SK-N-SH (cell line): ENCODE data around the gene FAM209A. TPM values are rescaled to one million over a fixed set of nuclear protein-coding genes. Genes with fewer than 3 reads are reported as not detected.

Source experiments
- CTCF ChIA-PET: fragments of 300-600, 350-600 bp; formaldehyde crosslinking; extraction: SDS; loops from one replicate; lab custom pipeline; 2021; lab: Yijun Ruan, JAX
- POLR2A ChIA-PET: fragments of 350-600 bp; sonication (Branson Sonifier 250); formaldehyde crosslinking; extraction: SDS; loops from one replicate; lab custom pipeline; 2020; ENCODE audit warnings: antibody characterized with exemption, inconsistent platforms; lab: Yijun Ruan, JAX
- DNase-seq: peaks from one replicate; pipeline ENCODE4 v3.0.0; 2012
- H2AFZ ChIP-seq: fragments of 200-600 bp; sonication (generic); 2 replicates; pipeline ENCODE4 v1.8.1; 2016; ENCODE audit warnings: antibody characterized with exemption, mild to moderate bottlenecking, low read depth
- H3F3A ChIP-seq: fragments of 200-600 bp; sonication (generic); replicated peaks from 2 replicates; pipeline ENCODE3; 2016; ENCODE audit warnings: antibody characterized with exemption, mild to moderate bottlenecking; ENCODE audit not compliant: insufficient read depth
- H3K27ac ChIP-seq, 2 experiments: fragments of 200-500 bp in 1 of 2; fragments of 200-600 bp in 1 of 2; sonication (Bioruptor generic) in 1 of 2; sonication (generic), shearing (Covaris generic) in 1 of 2; 2 replicates each; pipeline versions ENCODE4 v1.5.1 to v1.6.1; 2014 to 2016; ENCODE audit warnings: low read depth in 2 of 2, inconsistent platforms in 1 of 2, low read length in 1 of 2, mild to moderate bottlenecking in 1 of 2, mixed read lengths in 1 of 2
- H3K27me3 ChIP-seq: fragments of 200-600 bp; sonication (generic), shearing (Covaris generic); 2 replicates; pipeline ENCODE4 v1.6.1; 2016; ENCODE audit warnings: mixed run types; ENCODE audit not compliant: insufficient read depth
- H3K36me3 ChIP-seq, 2 experiments: fragments of 200-500 bp in 1 of 2; fragments of 200-600 bp in 1 of 2; sonication (Bioruptor generic) in 1 of 2; sonication (generic) in 1 of 2; replicated peaks in 1 of 2; 2 replicates each; pipeline versions ENCODE3 to v1.5.1; 2014 to 2016; ENCODE audit warnings: low read length in 1 of 2, mild to moderate bottlenecking in 1 of 2; ENCODE audit not compliant: insufficient read depth in 2 of 2, control insufficient read depth in 1 of 2
- H3K4me1 ChIP-seq, 2 experiments: fragments of 200-500 bp in 1 of 2; fragments of 200-600 bp in 1 of 2; sonication (Bioruptor generic) in 1 of 2; sonication (generic), shearing (Covaris generic) in 1 of 2; 2 replicates each; pipeline versions ENCODE4 v1.5.1 to v1.6.1; 2014 to 2016; ENCODE audit warnings: low read depth in 1 of 2, low read length in 1 of 2, mixed run types in 1 of 2; ENCODE audit not compliant: insufficient read depth in 2 of 2, control insufficient read depth in 1 of 2
- H3K4me2 ChIP-seq: fragments of 200-600 bp; sonication (generic), shearing (Covaris generic); 2 replicates; pipeline ENCODE4 v1.6.1; 2017; ENCODE audit warnings: mixed run types
- H3K4me3 ChIP-seq, 2 experiments: fragments of 200-500 bp in 1 of 2; fragments of 200-600 bp in 1 of 2; sonication (Bioruptor generic) in 1 of 2; sonication (generic), shearing (Covaris generic) in 1 of 2; 2 replicates each; pipeline versions ENCODE4 v1.5.1 to v1.8.1; 2014 to 2016; ENCODE audit warnings: low read depth in 2 of 2, inconsistent platforms in 1 of 2, low read length in 1 of 2, mild to moderate bottlenecking in 1 of 2, mixed read lengths in 1 of 2, moderate library complexity in 1 of 2
- H3K79me2 ChIP-seq: fragments of 200-600 bp; sonication (generic); 2 replicates; pipeline ENCODE4 v1.8.1; 2017; ENCODE audit warnings: mild to moderate bottlenecking; ENCODE audit not compliant: insufficient read depth
- H3K9ac ChIP-seq: fragments of 200-600 bp; sonication (generic); 2 replicates; pipeline ENCODE4 v1.6.1; 2017; ENCODE audit warnings: mixed run types
- H3K9me2 ChIP-seq: fragments of 200-600 bp; sonication (generic); 2 replicates; pipeline ENCODE4 v1.6.1; 2017; ENCODE audit warnings: mixed run types
- H3K9me3 ChIP-seq: fragments of 200-600 bp; sonication (generic); 2 replicates; pipeline ENCODE4 v1.6.1; 2017; ENCODE audit warnings: mixed run types, mild to moderate bottlenecking, moderate library complexity
- H4K20me1 ChIP-seq: fragments of 200-600 bp; sonication (generic); 2 replicates; pipeline ENCODE4 v1.6.1; 2017; ENCODE audit warnings: mild to moderate bottlenecking, mixed run types; ENCODE audit not compliant: insufficient read depth
- CHD2 ChIP-seq: fragments of 150-350 bp; IDR thresholded peaks from 2 replicates; pipeline ENCODE4 v1.6.1; 2018; ENCODE audit warnings: low read length; ENCODE audit not compliant: partially characterized antibody
- EP300 ChIP-seq, 2 experiments: IDR thresholded peaks; 2 replicates each; pipeline versions ENCODE4 v1.4.0 to v1.6.1; 2012; ENCODE audit warnings: borderline replicate concordance in 1 of 2, low read depth in 1 of 2, low read length in 1 of 2
- EZH2phosphoT487 ChIP-seq: fragments of 200-600 bp; sonication (generic); IDR thresholded peaks from 2 replicates; pipeline ENCODE4 v1.6.1; 2017; ENCODE audit warnings: low read depth, mixed run types, mild to moderate bottlenecking, antibody characterized with exemption, moderate library complexity, borderline replicate concordance
- FOSL2 ChIP-seq: IDR thresholded peaks from 2 replicates; pipeline ENCODE4 v1.4.0; 2012; ENCODE audit warnings: low read depth, mild to moderate bottlenecking, moderate library complexity, borderline replicate concordance
- FOXM1 ChIP-seq: IDR thresholded peaks from 2 replicates; pipeline ENCODE4 v1.4.0; 2012; ENCODE audit warnings: low read depth, mild to moderate bottlenecking
- GABPA ChIP-seq: IDR thresholded peaks from 2 replicates; pipeline ENCODE4 v1.4.0; 2012; ENCODE audit warnings: low read depth, mild to moderate bottlenecking
- GATA2 ChIP-seq: sonication (generic); formaldehyde crosslinking; IDR thresholded peaks from 2 replicates; pipeline ENCODE4 v1.5.0; 2020; ENCODE audit warnings: mild to moderate bottlenecking, missing genetic modification reagents
- JUND ChIP-seq: IDR thresholded peaks from 2 replicates; pipeline ENCODE4 v1.4.0; 2012
- MEF2A ChIP-seq: IDR thresholded peaks from 2 replicates; pipeline ENCODE4 v1.4.0; 2012; ENCODE audit warnings: low read depth, borderline replicate concordance
- MXI1 ChIP-seq: IDR thresholded peaks from 2 replicates; pipeline ENCODE4 v1.6.1; 2012; ENCODE audit warnings: mild to moderate bottlenecking, low read depth, low read length, improper control_type of control experiment
- NFIC ChIP-seq: IDR thresholded peaks from 2 replicates; pipeline ENCODE4 v1.4.0; 2012; ENCODE audit warnings: borderline replicate concordance
- NRF1 ChIP-seq: IDR thresholded peaks from 2 replicates; pipeline ENCODE4 v1.6.1; 2012; ENCODE audit warnings: low read depth, mild to moderate bottlenecking, low read length
- POLR2AphosphoS5 ChIP-seq: IDR thresholded peaks from 2 replicates; pipeline ENCODE4 v1.6.1; 2012; ENCODE audit warnings: low read depth, low read length
- RCOR1 ChIP-seq: fragments of 150-350 bp; IDR thresholded peaks from 2 replicates; pipeline ENCODE4 v1.6.1; 2017; ENCODE audit warnings: antibody characterized with exemption, low read length
- RFX5 ChIP-seq: IDR thresholded peaks from 2 replicates; pipeline ENCODE4 v1.6.1; 2012; ENCODE audit warnings: mild to moderate bottlenecking, improper control_type of control experiment, low read length
- TEAD4 ChIP-seq: IDR thresholded peaks from 2 replicates; pipeline ENCODE4 v1.4.0; 2012; ENCODE audit warnings: mild to moderate bottlenecking, borderline replicate concordance; ENCODE audit not compliant: insufficient read depth
- YY1 ChIP-seq: IDR thresholded peaks from 2 replicates; pipeline ENCODE4 v1.4.0; 2012; ENCODE audit warnings: low read depth, mild to moderate bottlenecking
- WGBS: methylation state at CpG from one replicate; pipeline ENCODE4 v1.1.6; 2017; ENCODE audit warnings: low lambda C conversion rate; 5-methylcytosine and 5-hydroxymethylcytosine counted together
- polyA plus RNA-seq, 3 experiments: library from polyadenylated mRNA; depleted of rRNA; stranded (reverse); fragments of >200 nt; gene quantifications; 2 replicates each; pipeline ENCODE4 v1.2.3, GENCODE V29; 2012
- TF ChIP-seq, protein P1 (sequence below): fragments of 150-350 bp; IDR thresholded peaks from 2 replicates; pipeline ENCODE4 v1.6.1; 2017; ENCODE audit warnings: antibody characterized with exemption, low read length, low read depth, borderline replicate concordance
- TF ChIP-seq, protein P2 (sequence below): IDR thresholded peaks from 2 replicates; pipeline ENCODE4; 2012
- TF ChIP-seq, protein P3 (sequence below): fragments of 200-600 bp; sonication (generic); IDR thresholded peaks from 2 replicates; pipeline ENCODE4 v1.6.1; 2017; ENCODE audit warnings: antibody characterized with exemption, mild to moderate bottlenecking, moderate library complexity

Gene FAM209A
- polyA plus RNA-seq, 1 of the 3 experiments (the other 2 are of a cell fraction): not detected

DNA sequence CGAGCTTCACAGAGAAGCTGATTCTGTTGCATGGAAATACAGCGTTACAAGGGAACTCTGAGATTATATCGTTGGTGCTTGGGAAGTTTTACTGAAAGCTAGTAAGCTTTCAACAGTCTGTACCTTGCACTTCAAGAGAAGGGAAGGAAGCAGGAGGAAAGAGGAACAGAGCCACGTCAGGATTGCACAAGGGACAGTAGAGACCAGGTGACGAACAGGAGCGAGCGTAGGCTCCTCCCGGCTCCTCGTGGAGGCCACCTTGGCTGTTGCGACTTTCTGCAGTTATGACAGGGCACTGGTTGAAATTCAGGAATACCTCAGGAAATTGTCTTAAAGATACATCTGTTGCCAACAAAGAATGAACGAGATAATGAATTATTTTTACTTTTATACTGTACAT is 37.3 kb upstream of the FAM209A start:
- Histone ChIP-seq H3K36me3 (peaks cover 32 to 63% of the 10 kb centered on the region in 2 experiments), H3K9ac (no peak overlapping the region), H3K4me2 (no peak overlapping the region), H3F3A (no peaks in the 10 kb centered on the region), H3K4me3 (no peak overlapping the region), H2AFZ (no peak overlapping the region), H3K79me2 (peaks cover 14% of the 10 kb centered on the region; the same call in 1 of the 2 replicates), H4K20me1 (0 out of 2 replicates have a peak, but pooled peaks cover 3% of the 10 kb centered on the region), H3K9me2 (no peaks in the 10 kb centered on the region), H3K27ac (no peak overlapping the region), H3K27me3 (no peaks in the 10 kb centered on the region), H3K4me1 (no peaks in the 10 kb centered on the region), H3K9me3 (no peaks in the 10 kb centered on the region)
- POLR2A ChIA-PET: no interaction called here
- 94% methylated on average over 11 of the region's 11 CpGs for WGBS
- no peak for DNase-seq
- TF ChIP-seq, protein P1, sequence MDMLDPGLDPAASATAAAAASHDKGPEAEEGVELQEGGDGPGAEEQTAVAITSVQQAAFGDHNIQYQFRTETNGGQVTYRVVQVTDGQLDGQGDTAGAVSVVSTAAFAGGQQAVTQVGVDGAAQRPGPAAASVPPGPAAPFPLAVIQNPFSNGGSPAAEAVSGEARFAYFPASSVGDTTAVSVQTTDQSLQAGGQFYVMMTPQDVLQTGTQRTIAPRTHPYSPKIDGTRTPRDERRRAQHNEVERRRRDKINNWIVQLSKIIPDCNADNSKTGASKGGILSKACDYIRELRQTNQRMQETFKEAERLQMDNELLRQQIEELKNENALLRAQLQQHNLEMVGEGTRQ: no peak
- CTCF ChIA-PET: no interaction called here

DNA sequence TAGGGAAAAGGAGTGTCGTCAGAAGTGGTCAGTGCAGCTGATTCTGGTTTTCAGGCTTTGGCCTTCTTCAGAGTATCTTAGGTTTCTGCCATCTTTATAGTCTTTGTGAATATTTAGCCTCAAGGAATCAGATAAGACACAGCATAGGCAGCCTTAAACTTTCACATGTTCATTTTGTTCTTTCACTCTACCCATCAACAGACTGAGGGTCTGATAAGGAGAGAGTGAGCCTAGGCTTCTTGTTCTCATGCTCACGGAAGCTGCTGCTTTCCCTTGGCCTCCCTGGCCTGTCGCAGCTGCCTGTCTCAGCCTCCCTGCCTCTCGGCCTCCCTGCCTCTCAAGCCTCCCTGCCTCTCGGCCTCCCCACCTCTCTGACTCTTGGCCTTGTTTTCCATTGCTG is 36.0 kb upstream of the FAM209A start:
- no peaks in the 10 kb centered on the region for H3K27me3 ChIP-seq
- no peak for TF ChIP-seq RFX5
- TF ChIP-seq, protein P2, sequence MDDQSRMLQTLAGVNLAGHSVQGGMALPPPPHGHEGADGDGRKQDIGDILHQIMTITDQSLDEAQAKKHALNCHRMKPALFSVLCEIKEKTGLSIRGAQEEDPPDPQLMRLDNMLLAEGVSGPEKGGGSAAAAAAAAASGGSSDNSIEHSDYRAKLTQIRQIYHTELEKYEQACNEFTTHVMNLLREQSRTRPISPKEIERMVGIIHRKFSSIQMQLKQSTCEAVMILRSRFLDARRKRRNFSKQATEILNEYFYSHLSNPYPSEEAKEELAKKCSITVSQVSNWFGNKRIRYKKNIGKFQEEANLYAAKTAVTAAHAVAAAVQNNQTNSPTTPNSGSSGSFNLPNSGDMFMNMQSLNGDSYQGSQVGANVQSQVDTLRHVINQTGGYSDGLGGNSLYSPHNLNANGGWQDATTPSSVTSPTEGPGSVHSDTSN: no peak
- TF ChIP-seq EP300 (IDR thresholded peaks at IDR 0.05; ENCODE audit: borderline replicate concordance in 1 of 2, low read depth in 1 of 2, low read length in 1 of 2): no peak
- TF ChIP-seq TEAD4: no peak
- no peak for TF ChIP-seq NRF1
- no peak for TF ChIP-seq FOSL2
- TF ChIP-seq EZH2phosphoT487: no peak
- TF ChIP-seq RCOR1: no peak
- TF ChIP-seq NFIC: no peak
- no peak for TF ChIP-seq FOXM1
- no peak for TF ChIP-seq GABPA
- no peak for TF ChIP-seq GATA2
- no peak for TF ChIP-seq YY1
- TF ChIP-seq MXI1: no peak
- TF ChIP-seq MEF2A: no peak
- TF ChIP-seq CHD2: no peak
- TF ChIP-seq, protein P1: no peak
- no peak for TF ChIP-seq POLR2AphosphoS5
- no peak for TF ChIP-seq JUND
- TF ChIP-seq, protein P3, sequence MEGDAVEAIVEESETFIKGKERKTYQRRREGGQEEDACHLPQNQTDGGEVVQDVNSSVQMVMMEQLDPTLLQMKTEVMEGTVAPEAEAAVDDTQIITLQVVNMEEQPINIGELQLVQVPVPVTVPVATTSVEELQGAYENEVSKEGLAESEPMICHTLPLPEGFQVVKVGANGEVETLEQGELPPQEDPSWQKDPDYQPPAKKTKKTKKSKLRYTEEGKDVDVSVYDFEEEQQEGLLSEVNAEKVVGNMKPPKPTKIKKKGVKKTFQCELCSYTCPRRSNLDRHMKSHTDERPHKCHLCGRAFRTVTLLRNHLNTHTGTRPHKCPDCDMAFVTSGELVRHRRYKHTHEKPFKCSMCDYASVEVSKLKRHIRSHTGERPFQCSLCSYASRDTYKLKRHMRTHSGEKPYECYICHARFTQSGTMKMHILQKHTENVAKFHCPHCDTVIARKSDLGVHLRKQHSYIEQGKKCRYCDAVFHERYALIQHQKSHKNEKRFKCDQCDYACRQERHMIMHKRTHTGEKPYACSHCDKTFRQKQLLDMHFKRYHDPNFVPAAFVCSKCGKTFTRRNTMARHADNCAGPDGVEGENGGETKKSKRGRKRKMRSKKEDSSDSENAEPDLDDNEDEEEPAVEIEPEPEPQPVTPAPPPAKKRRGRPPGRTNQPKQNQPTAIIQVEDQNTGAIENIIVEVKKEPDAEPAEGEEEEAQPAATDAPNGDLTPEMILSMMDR: no peak
- no peak overlapping the region for H3K27ac ChIP-seq
- no peak overlapping the region for H3K9ac ChIP-seq
- ChIA-PET POLR2A (no interaction called here), CTCF (no interaction called here)
- DNase-seq: no peak
- no peak overlapping the region for H3K4me3 ChIP-seq
- peaks cover 24 to 53% of the 10 kb centered on the region in 2 experiments for H3K36me3 ChIP-seq
- 96% methylated on average over 5 of the region's 5 CpGs for WGBS
- H3F3A ChIP-seq: no peaks in the 10 kb centered on the region
- 0 out of 2 replicates have a peak, but pooled peaks cover 3% of the 10 kb centered on the region for H4K20me1 ChIP-seq
- H3K9me3 ChIP-seq: no peaks in the 10 kb centered on the region
- no peaks in the 10 kb centered on the region for H3K9me2 ChIP-seq
- H3K4me2 ChIP-seq: no peak overlapping the region
- no peak overlapping the region for H2AFZ ChIP-seq
- peaks cover 14% of the 10 kb centered on the region; the same call in 1 of the 2 replicates for H3K79me2 ChIP-seq
- H3K4me1 ChIP-seq: no peaks in the 10 kb centered on the region
